GM23338 (cell line): ENCODE data around the gene GDF11. TPM values are rescaled to one million over a fixed set of nuclear protein-coding genes. Genes with fewer than 3 reads are reported as not detected.

Experiments used
- ATAC-seq: fragments of 200-7000 bp; cut with Tn5 transposase; 3 replicates; pipeline ENCODE4 v1.9.1; 2020
- DNase-seq: peaks from one replicate; pipeline ENCODE4 v3.0.0-alpha.2; 2015; ENCODE audit warnings: low spot score
- H2AFZ ChIP-seq: fragments of 200-600 bp; sonication (generic); 2 replicates; pipeline ENCODE4 v1.8.0; 2016; ENCODE audit warnings: antibody characterized with exemption, mild to moderate bottlenecking, moderate library complexity
- H3F3A ChIP-seq: fragments of 200-600 bp; sonication (generic); replicated peaks from 2 replicates; pipeline ENCODE4 v1.8.0; 2017; ENCODE audit warnings: antibody characterized with exemption, mixed run types, low read depth
- H3K27ac ChIP-seq: fragments of 200-600 bp; sonication (generic); 2 replicates; pipeline ENCODE4 v1.6.1; 2016; ENCODE audit warnings: low read depth
- H3K27me3 ChIP-seq: fragments of 200-600 bp; sonication (generic); 2 replicates; pipeline ENCODE4 v1.8.0; 2016; ENCODE audit warnings: mild to moderate bottlenecking, mixed run types, moderate library complexity; ENCODE audit not compliant: insufficient read depth
- H3K36me3 ChIP-seq: fragments of 200-600 bp; sonication (generic); 2 replicates; pipeline ENCODE4 v1.8.0; 2016; ENCODE audit warnings: mild to moderate bottlenecking; ENCODE audit not compliant: insufficient read depth
- H3K4me1 ChIP-seq: fragments of 200-600 bp; sonication (generic); 2 replicates; pipeline ENCODE4 v1.8.0; 2016; ENCODE audit warnings: mild to moderate bottlenecking, moderate library complexity; ENCODE audit not compliant: insufficient read depth
- H3K4me2 ChIP-seq: fragments of 200-600 bp; sonication (generic); 2 replicates; pipeline ENCODE4 v1.7.1; 2017; ENCODE audit warnings: mixed run types
- H3K4me3 ChIP-seq: fragments of 200-600 bp; sonication (generic); 2 replicates; pipeline ENCODE4 v1.6.1; 2016; ENCODE audit warnings: mixed run types
- H3K79me2 ChIP-seq: fragments of 200-600 bp; sonication (generic); replicated peaks from 2 replicates; pipeline ENCODE4 v1.8.0; 2017; ENCODE audit warnings: mild to moderate bottlenecking; ENCODE audit not compliant: insufficient read depth
- H3K9me2 ChIP-seq: fragments of 200-600 bp; sonication (generic); 2 replicates; pipeline ENCODE4 v1.8.0; 2017; ENCODE audit not compliant: insufficient read depth
- H4K20me1 ChIP-seq: fragments of 200-600 bp; sonication (generic); replicated peaks from 2 replicates; pipeline ENCODE4 v1.8.0; 2017; ENCODE audit warnings: mild to moderate bottlenecking; ENCODE audit not compliant: insufficient read depth
- H3K27ac Mint-ChIP-seq: 2 replicates; pipeline ENCODE4 v1.8.0; 2020; ENCODE audit warnings: inconsistent platforms, mild to moderate bottlenecking, moderate library complexity, mixed read lengths
- H3K27me3 Mint-ChIP-seq: 3 replicates; pipeline ENCODE4 v1.8.0; 2022; ENCODE audit warnings: low read depth, mild to moderate bottlenecking, moderate library complexity, mixed read lengths, inconsistent platforms; ENCODE audit not compliant: insufficient read depth, poor library complexity
- H3K36me3 Mint-ChIP-seq: 3 replicates; pipeline ENCODE4 v1.8.0; 2021; ENCODE audit warnings: low read depth, mild to moderate bottlenecking, inconsistent platforms, moderate library complexity, mixed read lengths
- H3K4me1 Mint-ChIP-seq: 3 replicates; pipeline ENCODE4 v1.8.0; 2020; ENCODE audit warnings: mild to moderate bottlenecking, inconsistent platforms, mixed read lengths
- H3K4me3 Mint-ChIP-seq: 3 replicates; pipeline ENCODE4 v1.8.0; 2021; ENCODE audit warnings: moderate library complexity, mild to moderate bottlenecking, inconsistent platforms, mixed read lengths
- H3K9me3 Mint-ChIP-seq: 3 replicates; pipeline ENCODE4 v1.8.0; 2020; ENCODE audit warnings: moderate library complexity, mild to moderate bottlenecking, inconsistent platforms, mixed read lengths
- CREB1 ChIP-seq: fragments of 250-450 bp; sonication (Bioruptor Pico); IDR thresholded peaks from 2 replicates; pipeline ENCODE4 v1.5.0; 2020; ENCODE audit warnings: low read depth, mild to moderate bottlenecking, moderate library complexity
- CTCF ChIP-seq, 2 experiments: fragments of 200-600 bp in 1 of 2; sonication (generic) in 1 of 2; conservative IDR thresholded peaks; 2 replicates each; pipeline versions ENCODE4 v1.5.1 to v1.6.1; 2016 to 2017; ENCODE audit warnings: antibody characterized with exemption in 2 of 2, low read depth in 2 of 2, mild to moderate bottlenecking in 2 of 2, moderate library complexity in 1 of 2
- ETS1 ChIP-seq: IDR thresholded peaks from 2 replicates; pipeline ENCODE4 v1.6.1; 2016; ENCODE audit warnings: antibody characterized with exemption
- EZH2 ChIP-seq: fragments of 200-600 bp; sonication (generic); IDR thresholded peaks from one replicate; pipeline ENCODE4 v1.8.0; 2017; ENCODE audit warnings: antibody characterized with exemption, mild to moderate bottlenecking, low read depth; ENCODE audit not compliant: unreplicated experiment
- EZH2phosphoT487 ChIP-seq: fragments of 200-600 bp; sonication (generic); IDR thresholded peaks from one replicate; pipeline ENCODE4 v1.8.1; 2018; ENCODE audit warnings: antibody characterized with exemption; ENCODE audit not compliant: unreplicated experiment
- JUNB ChIP-seq: IDR thresholded peaks from one replicate; pipeline ENCODE4 v1.6.1; 2016; ENCODE audit warnings: antibody characterized with exemption; ENCODE audit not compliant: unreplicated experiment
- NANOG ChIP-seq: IDR thresholded peaks from 2 replicates; pipeline ENCODE4 v1.6.1; 2016; ENCODE audit warnings: antibody characterized with exemption, borderline replicate concordance
- POLR2AphosphoS5 ChIP-seq: IDR thresholded peaks from 2 replicates; pipeline ENCODE4 v1.6.1; 2016; ENCODE audit warnings: antibody characterized with exemption, low read depth
- STAT1 ChIP-seq: IDR thresholded peaks from one replicate; pipeline ENCODE4 v1.6.1; 2016; ENCODE audit warnings: antibody characterized with exemption; ENCODE audit not compliant: unreplicated experiment
- ZNF114 ChIP-seq: fragments of 250-450 bp; sonication (Bioruptor Pico); IDR thresholded peaks from 2 replicates; pipeline ENCODE4 v1.5.0; 2020; ENCODE audit warnings: mild to moderate bottlenecking, moderate library complexity
- ZNF331 ChIP-seq: fragments of 250-450 bp; sonication (Bioruptor Pico); IDR thresholded peaks from 2 replicates; pipeline ENCODE4 v1.5.0; 2020; ENCODE audit warnings: low read depth, mild to moderate bottlenecking, moderate library complexity
- polyA plus RNA-seq: library from polyadenylated mRNA; unstranded; fragments of >200 nt; fragmentation: Nextera tagmentation; extraction: Ambion mirVana; gene quantifications from 2 replicates; pipeline ENCODE4 v1.2.1, GENCODE V29; 2016
- total RNA-seq: library from RNA; depleted of rRNA; stranded (reverse); fragments of >200 nt; shearing (Covaris generic); gene quantifications from 2 replicates; pipeline ENCODE4 v1.2.3, GENCODE V29; 2014
- TF ChIP-seq, protein P1 (sequence below): IDR thresholded peaks from one replicate; pipeline ENCODE4 v1.6.1; 2018; ENCODE audit warnings: antibody characterized with exemption; ENCODE audit not compliant: unreplicated experiment

The GDF11 gene
- total and polyA plus RNA-seq, 2 experiments from 2014 or later, result 3.7 to 12.5 TPM

DNA sequence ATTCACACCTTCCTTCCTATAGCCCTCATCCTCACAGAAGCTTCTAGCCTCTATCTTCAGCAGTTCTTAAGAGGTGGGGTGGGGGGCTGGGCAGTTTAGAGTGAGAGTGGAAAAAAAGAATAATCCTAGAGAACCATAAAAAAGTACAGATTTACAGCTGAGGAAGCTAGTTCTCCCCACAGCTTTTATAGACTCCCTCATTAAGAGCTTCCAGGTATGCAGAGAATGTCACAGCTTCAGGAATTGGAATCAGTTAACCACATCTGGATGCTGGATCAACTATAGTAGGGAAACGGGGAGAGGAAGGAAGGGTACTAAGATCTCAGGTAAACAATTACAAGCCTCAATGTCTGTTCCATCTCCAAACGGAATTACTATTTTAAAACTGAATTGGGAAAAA, 12.3 kb downstream of the GDF11 start (continued):
- TF ChIP-seq CTCF (conservative IDR thresholded peaks at IDR 0.05; ENCODE audit: low read depth in 2 of 2), result no peak
- TF ChIP-seq STAT1, result no peak
- no peak for TF ChIP-seq ZNF331 (CRISPR knock-in tag)
- TF ChIP-seq, protein P1, sequence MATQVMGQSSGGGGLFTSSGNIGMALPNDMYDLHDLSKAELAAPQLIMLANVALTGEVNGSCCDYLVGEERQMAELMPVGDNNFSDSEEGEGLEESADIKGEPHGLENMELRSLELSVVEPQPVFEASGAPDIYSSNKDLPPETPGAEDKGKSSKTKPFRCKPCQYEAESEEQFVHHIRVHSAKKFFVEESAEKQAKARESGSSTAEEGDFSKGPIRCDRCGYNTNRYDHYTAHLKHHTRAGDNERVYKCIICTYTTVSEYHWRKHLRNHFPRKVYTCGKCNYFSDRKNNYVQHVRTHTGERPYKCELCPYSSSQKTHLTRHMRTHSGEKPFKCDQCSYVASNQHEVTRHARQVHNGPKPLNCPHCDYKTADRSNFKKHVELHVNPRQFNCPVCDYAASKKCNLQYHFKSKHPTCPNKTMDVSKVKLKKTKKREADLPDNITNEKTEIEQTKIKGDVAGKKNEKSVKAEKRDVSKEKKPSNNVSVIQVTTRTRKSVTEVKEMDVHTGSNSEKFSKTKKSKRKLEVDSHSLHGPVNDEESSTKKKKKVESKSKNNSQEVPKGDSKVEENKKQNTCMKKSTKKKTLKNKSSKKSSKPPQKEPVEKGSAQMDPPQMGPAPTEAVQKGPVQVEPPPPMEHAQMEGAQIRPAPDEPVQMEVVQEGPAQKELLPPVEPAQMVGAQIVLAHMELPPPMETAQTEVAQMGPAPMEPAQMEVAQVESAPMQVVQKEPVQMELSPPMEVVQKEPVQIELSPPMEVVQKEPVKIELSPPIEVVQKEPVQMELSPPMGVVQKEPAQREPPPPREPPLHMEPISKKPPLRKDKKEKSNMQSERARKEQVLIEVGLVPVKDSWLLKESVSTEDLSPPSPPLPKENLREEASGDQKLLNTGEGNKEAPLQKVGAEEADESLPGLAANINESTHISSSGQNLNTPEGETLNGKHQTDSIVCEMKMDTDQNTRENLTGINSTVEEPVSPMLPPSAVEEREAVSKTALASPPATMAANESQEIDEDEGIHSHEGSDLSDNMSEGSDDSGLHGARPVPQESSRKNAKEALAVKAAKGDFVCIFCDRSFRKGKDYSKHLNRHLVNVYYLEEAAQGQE, result no peak
- TF ChIP-seq CREB1 (CRISPR knock-in tag), result no peak
- no peak for TF ChIP-seq NANOG
- no peak for TF ChIP-seq JUNB
- no peak for TF ChIP-seq EZH2

- H3K27me3 ChIP-seq, result no peaks in the 10 kb centered on the region
- peaks cover 36% of the 10 kb centered on the region for H3K36me3 ChIP-seq
- peak overlapping the region; percentile 72 for H3K27ac ChIP-seq
- peaks cover 19% of the 10 kb centered on the region for H3K4me1 Mint-ChIP-seq
- H4K20me1 ChIP-seq, result peaks cover 49% of the 10 kb centered on the region
- no peaks in the 10 kb centered on the region for H3K79me2 ChIP-seq
- ATAC-seq (peak; percentile 12), DNase-seq (no peak)
- no peak overlapping the region for H3K4me2 ChIP-seq
- H3K9me2 ChIP-seq, result 0 out of 2 replicates have a peak, but pooled peaks cover 3% of the 10 kb centered on the region
- H3K4me3 ChIP-seq, result no peak overlapping the region
- no peak overlapping the region for H3K4me3 Mint-ChIP-seq
- peaks cover 68% of the 10 kb centered on the region for H3K36me3 Mint-ChIP-seq
- no peaks in the 10 kb centered on the region; the same call in 2 of the 3 replicates for H3K9me3 Mint-ChIP-seq
- H3K27ac Mint-ChIP-seq, result no peak overlapping the region; the same call in 1 of the 2 replicates
- H3K27me3 Mint-ChIP-seq, result peaks cover 7% of the 10 kb centered on the region
- peaks cover 19% of the 10 kb centered on the region; the same call in 1 of the 2 replicates for H3F3A ChIP-seq
- no peak overlapping the region for H2AFZ ChIP-seq
- H3K4me1 ChIP-seq, result no peaks in the 10 kb centered on the region
- TF ChIP-seq ZNF331 (CRISPR knock-in tag) (no peak), CTCF (conservative IDR thresholded peaks at IDR 0.05; ENCODE audit: low read depth in 2 of 2) (no peak), EZH2 (no peak), NANOG (no peak), ETS1 (no peak), JUNB (no peak), CREB1 (CRISPR knock-in tag) (no peak), ZNF114 (CRISPR knock-in tag) (no peak), POLR2AphosphoS5 (no peak), STAT1 (no peak), EZH2phosphoT487 (no peak)
- TF ChIP-seq, protein P1, result no peak
Measured at GRCh38 chr12:55757701-55758100, 14.8 kb downstream of the GDF11 start.
